ENCODE measurements around the gene XIST.
"Not testable (repeated sequence)": the region's sequence is repeated elsewhere in the genome, so short reads cannot be mapped to it uniquely, and the experiment has no call there.

Gene XIST

DNA sequence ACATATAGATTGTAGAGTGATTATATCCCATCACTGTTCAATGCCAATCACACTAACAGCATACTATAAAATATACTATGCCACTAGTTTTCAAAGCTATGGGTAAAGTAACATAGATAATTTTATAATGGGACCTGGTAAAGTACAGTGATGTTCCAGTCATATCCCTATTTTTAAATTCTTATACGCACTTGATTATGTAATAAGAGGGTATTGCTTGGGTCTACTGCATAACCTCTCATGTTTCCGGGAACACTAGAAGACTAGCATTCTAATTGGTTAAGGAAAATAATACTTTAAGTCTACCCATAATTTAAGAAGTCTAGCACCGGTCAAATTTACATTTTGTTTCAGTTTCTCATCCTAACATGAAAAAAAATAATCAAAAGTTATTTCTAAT is 14.4 kb downstream of the XIST start:
- DNase-seq, result no peak

DNA sequence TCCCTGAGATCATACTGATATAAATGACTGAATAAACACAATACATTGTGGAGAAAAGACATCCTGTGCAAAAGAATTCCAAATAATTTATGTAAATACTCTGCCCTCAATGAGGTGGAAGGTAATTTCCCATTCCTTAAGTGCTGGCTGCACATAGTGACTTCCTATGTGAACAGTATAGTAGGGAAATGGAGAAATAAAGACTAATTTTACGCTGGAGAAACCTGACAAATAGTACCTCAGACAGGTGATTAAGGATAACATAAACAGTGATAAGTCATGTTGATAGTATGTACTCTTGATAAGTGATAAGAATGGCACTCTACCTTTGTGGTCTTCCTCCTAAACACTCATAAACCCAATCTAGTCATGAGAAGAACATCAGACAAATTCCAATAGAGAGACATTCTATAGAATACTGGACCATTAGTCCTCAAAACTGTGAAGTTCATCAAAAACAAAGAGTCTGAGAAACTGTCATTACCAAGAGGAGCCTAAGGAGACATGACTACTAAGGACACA is 15.5 kb downstream of the XIST start:
- DNase-seq, result no peak

DNA sequence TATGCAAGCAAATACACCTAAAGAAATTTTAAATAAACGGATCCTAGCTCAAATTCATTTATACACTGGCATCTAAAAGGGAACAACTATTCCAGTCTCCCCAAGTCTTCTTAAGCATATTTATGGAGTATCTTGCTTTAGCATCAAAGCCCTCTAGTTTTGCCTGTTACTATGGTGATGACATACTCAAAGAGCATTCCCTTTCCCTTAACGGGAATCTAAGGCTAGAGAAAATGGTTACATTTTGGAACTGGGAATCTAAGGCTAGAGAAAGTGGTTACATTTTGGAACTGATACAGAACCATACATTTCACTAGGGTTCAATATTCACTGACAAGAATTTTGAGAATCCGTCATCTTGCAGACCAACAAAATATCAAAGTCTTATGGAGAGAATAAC is 18.3 kb downstream of the XIST start:
- no peak for DNase-seq

DNA sequence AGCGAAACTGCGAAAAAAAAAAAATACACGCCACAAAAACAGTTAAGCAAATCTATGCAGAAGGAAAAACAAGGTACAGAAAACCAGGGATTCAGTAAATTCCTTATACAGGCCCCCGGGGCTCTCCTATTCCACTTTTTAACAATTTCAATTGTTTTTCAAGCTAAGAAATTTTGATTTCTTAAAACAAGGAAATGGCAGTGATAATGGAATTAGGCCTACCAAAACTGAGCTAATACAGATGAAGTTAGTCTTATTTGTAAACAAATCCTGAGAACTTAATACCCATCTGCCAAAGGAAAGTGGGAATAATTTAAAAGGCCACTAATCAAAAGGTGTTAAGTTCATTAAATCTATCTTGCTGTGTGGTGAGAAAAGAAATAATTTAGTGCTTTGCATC is 20.2 kb downstream of the XIST start:
- DNase-seq, result no peak

DNA sequence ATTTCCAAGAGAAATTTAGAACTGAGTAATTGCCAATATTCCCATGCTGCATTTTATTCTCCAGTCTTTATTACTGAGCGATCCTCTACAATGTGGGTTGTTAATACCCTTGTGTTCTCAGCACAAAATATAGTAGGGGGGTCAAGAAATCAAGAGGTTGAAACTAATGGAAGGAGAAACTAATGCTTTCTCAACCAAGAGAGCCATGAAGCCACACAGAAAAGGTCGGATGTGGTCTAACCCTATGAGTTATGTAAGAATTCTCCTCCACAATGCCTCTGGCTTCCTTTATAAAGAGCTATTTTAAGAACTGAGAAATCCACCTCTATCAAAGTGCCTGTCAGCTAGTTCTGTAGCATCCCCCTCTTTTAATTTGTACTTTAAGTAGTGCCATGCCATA is 21.0 kb downstream of the XIST start:
- no peak for DNase-seq

DNA sequence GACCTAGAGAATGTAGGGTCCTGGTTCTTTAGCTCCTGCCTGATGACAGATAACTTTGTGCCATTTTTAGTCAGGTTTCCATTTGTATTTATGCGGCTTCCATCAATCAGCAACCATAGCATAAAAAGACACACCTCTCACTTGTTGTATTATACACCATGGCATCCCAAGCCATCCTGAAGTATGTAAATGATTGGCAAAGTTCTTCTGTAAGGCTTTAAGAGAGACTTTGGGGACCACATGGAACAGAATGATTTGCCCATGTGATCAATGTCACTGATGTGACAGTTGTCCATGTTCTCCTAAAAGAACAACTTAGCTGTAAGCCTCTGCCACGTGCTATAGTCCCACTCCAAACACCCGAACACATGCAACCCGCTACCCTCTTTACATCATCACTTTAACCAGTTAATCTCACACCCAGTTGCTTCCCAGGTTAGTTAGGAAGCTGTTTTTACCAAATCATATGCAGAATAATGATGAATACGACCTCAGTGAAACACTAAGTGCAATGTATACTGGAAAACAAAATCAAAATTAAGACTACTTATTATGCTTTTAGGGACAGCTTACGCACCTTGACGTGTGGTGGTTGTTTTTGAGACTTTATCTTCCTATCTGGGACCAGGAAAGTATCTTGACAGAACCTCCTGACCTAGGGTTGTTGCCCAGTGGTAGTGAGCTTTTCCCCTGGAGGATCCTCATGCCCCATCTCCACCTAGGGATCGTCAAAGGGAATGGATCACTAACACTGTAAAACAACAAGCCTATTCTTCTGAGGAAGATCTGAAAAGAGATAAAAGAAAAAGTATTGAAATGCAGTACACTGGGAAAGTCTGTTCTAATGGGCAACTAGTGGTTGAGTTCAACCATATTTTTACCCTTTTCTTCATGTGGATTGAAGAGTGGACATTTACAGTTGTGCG is 21.8 kb downstream of the XIST start:
- no peak for DNase-seq

DNA sequence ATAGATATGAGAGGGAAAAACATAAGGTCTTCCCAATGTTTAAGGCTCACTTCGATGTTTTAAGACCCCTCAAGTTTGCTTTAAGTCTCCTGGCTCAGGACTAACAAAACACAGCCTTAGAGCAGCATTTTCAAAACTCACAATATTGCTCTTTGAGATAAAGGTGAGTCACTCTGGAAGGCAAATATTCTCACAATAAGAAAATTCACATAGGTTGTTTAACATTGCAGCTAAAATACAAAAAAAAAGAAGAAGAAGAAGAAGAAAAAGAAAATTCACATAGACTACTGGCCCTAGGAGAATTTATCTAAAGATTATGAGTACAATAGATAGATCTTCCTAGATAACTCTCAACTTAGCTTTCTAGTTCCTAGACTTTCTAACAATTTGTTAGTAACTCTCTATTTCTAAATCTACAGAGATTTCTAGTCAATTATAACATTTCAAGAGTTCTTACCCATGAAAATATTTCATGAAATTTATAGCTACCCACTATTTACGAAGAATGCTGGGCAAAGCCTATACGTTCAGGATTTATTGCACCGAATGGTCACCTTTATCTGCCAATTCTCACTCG is 22.5 kb downstream of the XIST start:
- no peak for DNase-seq

DNA sequence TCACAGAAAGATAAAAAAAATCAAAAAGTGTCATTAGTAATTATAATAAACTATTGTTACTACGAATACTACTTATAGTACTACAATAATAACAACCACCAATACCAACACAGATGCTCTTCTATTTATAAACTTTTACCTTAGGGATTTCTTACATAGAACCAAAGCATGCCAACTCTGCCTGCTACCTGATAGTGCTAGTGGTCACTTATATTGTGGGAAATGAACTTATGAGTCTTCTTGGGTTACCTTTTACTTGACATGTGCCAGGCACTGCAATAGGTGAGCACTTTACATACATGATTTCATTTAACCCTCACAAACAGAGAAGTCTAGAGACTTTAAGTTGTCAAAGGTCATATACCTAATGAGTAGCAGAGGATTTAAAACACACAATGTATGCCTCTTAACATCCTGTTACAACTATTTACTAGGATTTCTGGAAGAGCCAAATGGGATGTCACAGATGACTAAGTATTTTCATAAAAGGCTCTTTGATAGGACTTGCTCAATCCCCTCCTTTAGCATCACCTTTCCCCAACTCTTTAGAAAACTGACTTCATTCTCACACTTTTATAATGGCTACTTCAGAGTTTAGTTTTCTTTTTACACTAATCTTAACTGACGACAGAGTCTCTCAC is 24.3 kb downstream of the XIST start:
- no peak for DNase-seq

DNA sequence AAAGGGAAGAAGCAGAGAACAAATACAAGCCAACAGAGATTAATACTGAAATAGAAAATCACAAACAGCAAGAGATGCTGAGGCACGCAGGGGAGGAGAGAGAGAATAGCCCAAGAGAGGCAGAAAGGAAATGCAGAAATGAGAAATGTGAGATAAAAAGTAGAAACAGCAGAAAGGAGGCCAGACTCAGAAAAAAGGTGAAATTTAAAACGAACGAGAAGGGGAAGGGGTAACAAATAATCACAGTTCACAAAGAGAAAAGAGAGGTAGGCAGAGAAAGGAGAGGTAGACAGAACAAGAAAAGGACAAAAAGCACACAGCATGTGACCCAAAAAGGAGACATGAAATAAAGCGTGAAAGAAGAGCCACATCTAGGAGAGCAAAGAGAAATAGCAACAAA is 25.1 kb downstream of the XIST start:
- no peak for DNase-seq

DNA sequence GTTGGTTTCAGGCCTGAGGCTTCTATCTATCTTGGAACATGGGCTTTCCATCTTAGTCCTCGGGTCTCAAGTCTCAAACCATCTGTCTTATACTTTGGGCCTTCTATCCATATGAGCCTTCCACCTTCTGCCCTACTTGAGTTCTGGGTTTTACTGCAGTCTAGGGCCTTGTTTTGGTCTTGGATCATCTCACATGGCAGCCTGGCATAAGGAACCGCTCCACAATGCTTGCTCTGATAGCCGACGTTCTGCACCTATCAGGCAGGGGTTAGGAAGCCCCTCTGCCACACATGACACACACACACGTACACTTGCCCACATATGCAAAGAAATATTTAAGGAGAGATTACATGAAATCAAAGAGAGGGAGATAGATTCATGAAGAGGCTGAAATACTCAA is 25.5 kb downstream of the XIST start:
- no peak for DNase-seq

DNA sequence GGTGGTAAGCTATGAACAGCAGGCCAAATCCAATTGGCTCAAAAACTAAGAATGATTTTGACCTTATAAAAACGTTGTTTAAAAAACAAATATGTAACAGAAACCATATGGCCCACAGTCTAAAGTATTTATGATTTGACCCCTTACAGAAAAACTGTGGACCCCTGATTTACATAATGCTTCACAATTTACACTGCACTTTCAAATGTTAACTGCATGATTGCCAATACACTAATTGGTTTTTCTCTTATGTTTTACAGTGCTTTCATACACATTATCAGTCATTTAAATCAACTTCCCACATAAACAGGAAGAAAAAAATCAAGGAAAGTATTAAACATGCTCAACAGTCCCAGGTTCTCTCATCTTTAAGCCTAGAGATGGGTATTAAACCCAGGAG is 26.9 kb downstream of the XIST start:
- no peak for DNase-seq

DNA sequence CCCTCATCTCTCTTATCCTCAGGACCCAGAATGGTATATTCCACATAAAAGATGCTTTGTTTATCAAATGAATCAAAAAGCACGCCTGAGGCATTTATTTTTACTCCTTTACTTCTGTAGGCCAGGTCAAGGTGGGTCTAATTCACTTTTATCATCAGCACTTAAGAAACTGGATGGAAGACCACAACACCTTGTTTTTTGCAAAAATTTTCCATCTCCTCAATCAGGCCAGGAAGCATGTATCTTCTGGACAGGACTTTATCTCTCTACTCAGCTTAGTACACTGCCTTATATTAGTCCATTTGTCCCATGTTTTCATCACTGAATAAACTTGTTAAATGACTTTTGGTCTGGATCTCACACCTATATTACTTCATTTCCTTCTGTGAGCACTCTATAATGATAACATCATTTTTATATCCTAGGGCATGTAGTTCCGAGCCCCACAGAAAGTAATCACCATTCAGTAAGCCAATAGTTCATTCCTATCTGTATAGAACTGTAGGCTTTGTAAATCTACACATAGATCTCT is 29.0 kb downstream of the XIST start:
- DNase-seq, result no peak

DNA sequence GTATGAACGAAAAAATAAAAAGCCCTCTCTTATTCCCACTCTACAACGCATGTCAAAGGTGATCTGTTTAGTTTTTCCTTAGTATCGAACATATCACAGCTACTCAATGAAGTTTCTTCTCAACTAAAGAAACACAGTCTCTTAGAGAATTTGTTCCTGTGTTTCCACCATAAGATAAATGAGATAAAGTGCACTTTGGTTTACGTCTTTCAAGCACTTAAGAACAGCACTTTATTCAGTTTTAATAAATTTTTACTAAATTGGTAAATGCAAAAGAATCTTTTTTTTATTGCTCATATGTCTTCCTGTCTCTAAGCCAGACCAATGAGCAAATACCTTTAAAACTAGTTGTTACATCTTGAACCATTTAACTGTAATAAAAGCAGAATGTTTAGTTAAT is 29.7 kb downstream of the XIST start:
- no peak for DNase-seq

DNA sequence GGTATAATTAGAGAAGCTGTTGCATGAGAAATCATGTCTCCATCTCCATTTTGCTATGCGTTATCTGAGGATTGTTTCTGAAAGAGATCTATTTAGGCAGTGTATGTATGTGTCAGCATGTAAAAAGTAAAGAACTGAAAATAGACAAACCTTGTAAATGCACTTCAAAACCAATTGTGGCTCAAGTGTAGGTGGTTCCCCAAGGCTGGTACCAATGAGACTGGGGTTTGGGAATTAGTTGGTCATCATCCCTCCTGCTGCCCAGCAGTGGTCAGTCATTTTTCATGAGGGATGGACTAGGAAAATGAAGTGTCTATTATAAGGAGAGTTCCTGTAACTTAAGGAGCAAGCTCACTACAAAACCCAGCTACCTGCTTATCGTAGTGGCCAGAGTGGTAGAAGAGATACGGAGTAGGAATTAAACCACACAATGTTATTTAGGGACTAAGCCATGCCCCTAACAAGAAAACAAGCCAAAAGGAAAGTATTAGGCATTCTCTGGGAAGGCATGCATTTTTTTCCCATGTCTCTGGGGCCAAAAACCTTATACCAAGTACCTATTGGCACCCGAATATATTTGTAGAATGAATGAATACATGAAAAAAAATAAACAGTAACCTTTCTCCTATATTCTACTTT is 30.5 kb downstream of the XIST start:
- DNase-seq, result no peak

DNA sequence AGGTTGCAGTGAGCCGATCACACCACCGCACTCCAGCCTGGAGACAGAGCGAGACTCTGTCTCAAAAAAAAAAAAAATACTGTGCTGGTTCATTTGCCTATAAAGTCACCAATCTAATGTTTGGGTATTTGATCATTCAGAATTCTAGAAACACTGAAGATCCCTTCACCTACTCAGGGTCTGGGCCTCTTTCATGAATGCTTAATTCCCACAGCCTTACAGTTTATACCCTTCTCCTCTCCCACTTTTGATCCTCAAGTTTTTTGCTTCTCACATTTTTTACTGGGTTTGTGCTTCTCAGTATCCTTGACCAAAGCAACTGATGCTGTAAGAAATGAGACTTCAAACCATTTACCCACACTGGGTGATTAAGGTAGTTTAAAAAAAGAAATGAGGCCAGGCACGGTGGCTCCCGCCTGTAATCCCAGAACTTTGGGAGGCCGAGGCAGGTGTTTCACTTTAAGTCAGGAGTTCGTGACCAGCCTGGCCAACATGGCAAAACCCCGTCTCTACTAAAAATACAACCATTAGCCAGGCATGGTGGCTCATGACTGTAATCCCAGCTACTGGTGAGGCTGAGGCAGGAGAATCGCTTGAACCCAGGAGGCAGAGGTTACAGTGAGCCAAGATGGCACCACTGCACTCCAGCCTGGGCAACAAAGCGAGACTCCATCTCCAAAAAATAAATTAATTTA is 32.5 kb downstream of the XIST start:
- not testable (repeated sequence) for DNase-seq

DNA sequence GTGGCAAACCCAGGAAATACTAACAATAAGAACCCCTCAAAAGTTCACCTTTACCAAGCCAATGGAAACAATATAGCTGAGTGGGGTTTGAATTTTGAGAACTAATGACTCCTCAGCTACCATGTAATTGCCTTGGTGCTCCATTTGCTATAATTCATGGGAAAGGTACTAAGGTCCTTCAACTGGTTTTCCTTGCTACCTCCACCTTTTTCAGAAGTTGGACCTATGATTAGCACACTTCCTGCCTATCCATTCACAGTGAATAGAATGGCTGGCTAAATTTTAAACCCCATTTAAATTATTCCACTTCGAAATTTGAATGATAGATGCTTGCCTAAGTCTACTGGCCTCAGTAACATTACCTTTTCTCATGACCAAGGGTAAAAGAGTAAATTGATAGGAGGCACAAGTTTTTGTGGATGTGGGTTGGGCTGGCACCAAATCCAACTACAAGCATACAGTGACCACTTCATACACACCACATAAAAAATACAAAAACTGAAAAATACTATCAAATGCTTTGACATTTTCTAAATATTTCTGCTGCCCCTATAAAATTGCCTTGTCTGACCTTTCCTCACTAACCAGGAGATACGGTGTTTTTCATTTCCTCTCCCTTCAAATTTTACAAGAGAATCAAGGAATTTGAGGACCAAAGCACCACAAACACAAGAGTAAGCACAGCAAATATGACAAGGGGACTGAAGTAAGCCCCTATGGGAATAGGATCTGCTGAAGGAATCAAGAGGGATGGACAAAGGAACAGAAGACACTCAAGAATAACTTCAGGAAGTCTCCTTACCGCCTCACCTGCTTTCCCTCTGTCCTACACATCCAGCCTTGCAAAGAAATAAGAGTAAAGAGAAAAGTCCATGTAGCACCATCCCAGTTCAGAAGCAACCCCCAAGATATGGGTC is 34.1 kb downstream of the XIST start:
- DNase-seq, result no peak

DNA sequence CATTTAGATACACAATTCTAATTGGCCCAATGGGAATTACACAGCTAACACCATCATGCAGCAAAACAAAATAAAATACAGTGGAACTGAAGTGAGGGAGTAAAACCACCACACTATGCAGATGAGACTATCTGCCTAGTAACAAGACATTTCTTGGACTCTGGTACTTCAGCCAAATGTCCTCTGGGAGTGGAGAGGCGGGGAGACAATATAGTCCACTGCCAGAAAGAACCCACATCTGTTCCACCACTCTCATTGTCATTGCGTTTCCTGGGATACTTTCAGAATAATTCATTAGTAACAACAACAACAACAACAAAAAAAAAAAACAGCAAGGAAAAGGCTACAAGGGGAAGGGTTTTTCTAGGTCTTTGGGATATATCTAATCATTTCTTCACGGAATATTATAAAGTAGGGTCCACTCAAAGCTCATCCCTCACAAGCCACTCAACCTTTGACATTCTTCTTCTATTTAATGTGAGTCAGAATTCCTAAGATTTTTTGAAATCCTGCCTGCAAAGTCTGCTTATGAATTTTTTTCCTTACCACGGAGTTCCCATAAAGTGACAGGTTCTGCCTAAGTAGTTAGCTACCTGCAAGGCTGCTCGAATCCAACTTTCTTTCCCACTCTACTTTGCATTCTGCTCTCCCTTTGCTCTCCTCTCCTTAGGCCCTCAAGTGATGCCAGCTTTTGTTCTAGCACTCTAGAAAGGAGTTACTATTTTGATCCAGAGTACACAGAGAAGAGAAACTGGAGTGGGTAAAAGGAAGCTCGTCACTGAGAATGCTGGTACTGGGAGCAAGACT is 34.9 kb downstream of the XIST start:
- no peak for DNase-seq

DNA sequence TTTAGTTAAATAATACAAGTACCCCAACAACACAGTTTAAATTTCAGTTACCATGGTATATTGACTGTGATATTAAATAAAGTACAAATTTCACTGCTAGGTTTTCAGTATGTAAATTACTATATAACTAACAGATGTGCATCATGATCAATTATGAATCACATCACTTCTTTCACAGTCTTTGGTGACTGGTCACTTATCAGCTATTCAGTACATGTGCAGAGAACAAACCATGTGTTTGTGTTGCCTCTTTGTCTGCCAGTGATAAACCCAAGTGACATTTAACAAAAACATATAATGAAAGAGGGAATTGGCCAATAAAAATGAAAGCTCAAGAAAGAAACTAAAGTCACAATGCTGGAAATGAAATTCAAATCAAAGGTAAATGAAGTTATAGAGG is 40.3 kb downstream of the XIST start:
- no peak for DNase-seq

DNA sequence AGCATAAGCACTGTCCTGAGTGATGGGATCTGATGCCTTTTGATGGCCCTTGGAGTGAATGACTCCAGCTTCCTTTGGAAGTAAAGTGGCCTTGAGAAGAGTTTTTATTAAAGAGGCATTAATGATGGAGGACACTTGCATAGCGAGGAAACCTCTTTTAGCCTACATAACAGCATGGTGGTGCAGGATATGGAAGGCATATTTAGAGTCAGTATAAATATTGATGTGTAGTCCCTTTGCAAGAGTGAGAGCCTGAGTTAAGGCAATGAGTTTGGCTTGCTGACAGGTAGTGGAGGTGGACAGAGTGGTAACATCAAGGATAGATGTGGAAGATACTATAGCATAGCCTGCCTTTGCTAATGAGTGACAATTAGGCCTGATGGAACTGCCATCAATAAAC is 48.4 kb downstream of the XIST start:
- not testable (repeated sequence) for DNase-seq

DNA sequence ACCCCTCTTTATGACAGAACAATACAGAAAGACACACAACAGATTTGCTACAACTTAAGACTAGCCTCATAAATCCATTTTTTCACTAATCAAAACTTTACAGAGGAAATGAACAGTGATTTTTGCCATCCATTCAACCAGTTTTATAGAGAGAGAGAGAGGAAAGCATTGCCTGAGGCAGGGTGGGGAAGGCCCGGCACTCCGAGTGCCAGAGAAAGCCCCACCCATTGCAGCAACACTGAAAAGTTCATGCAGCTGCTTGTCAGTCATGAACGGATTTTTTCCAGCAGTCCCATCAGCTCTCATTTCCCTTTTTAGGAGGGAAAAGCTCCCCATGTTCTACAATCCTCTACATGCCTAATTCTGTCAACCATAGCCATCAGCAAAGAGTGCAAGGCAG is 52.6 kb downstream of the XIST start:
- no peak for DNase-seq

DNA sequence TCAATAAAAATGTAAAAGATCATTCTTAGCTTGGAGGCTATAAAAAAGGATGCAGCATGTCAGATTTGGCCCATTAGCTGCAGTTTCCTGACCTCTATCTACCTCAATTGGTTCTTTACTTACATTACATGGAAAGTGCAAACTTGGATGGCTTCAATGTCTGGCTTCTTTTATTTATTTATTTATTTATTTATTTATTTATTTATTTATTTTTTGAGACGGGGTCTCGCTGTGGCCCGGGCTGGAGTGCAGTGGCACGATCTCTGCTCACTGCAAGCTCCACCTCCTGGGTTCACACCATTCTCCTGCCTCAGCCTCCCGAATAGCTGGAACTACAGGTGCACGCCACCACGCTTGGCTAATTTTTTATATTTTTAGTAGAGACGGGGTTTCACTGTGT is 60.0 kb downstream of the XIST start:
- DNase-seq, result not testable (repeated sequence)

All from NCI-H524 treated with DMSO at 0.1 percent for 48 hours (cell line).